ENCODE results near the gene DNAH2.

Gene DNAH2

GRCh38 chr17:7702776-7703175 lies 14.8 kb upstream of the DNAH2 start:
- TF ChIP-seq, protein P1, sequence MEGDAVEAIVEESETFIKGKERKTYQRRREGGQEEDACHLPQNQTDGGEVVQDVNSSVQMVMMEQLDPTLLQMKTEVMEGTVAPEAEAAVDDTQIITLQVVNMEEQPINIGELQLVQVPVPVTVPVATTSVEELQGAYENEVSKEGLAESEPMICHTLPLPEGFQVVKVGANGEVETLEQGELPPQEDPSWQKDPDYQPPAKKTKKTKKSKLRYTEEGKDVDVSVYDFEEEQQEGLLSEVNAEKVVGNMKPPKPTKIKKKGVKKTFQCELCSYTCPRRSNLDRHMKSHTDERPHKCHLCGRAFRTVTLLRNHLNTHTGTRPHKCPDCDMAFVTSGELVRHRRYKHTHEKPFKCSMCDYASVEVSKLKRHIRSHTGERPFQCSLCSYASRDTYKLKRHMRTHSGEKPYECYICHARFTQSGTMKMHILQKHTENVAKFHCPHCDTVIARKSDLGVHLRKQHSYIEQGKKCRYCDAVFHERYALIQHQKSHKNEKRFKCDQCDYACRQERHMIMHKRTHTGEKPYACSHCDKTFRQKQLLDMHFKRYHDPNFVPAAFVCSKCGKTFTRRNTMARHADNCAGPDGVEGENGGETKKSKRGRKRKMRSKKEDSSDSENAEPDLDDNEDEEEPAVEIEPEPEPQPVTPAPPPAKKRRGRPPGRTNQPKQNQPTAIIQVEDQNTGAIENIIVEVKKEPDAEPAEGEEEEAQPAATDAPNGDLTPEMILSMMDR (IDR thresholded peaks at IDR 0.05; ENCODE audit: low read depth, low read length), result no peak
- H3K4me3 ChIP-seq (replicated peaks in 1 of 2; ENCODE audit: low read depth in 2 of 2, low read length in 2 of 2), result no peak overlapping the region
- no peak for DNase-seq (ENCODE audit: low read depth in 2 of 2)

DNA sequence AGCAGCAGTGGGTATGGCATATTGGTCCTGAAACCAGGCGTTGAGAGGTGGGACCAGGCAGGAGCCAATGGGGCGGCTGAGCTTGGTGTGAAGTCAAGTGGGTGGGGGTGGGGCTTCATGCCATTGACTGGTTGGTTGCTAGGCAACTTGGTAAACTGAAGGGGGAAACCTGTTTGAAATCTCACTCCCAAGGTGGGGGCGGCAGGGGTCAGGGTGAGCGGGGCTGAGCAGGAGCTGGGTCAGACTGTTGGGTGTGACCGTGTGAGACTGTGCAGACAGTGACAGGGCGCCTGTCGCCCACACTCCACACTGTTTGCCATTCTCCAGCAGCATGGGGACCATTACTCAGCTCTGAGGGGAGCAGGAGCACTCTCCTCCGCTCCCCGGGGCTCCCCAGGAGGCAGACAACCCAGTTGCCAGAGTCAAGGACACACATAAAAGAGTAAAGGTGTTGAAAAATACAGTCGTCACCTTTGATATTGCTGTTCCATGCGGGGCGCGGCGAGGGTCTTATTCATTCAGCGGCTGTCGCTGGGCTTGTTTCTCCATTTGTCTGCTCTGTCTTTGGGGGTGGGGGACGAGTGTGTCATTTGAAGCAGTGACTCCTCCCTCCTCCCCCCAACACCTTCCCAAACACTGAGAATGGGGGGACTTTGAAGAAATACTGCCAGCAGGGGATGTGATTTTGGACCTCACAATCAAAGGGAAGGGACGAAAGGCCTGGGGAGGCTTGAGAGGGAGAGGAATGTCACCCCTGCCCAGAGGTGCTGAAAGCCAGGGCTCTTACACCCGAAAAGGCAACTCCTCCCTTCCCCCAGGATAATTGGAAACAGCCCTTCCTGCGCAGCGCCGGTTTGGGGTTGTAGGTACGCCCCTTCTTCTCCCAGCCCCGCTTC lies 13.7 kb upstream of the DNAH2 start:
- DNase-seq (ENCODE audit: low read depth in 2 of 2), result peak; percentile 33 to 70
- TF ChIP-seq, protein P1 (IDR thresholded peaks at IDR 0.05; ENCODE audit: low read depth, low read length), result no peak
- H3K4me3 ChIP-seq (replicated peaks in 1 of 2; ENCODE audit: low read depth in 2 of 2, low read length in 2 of 2), result no peak overlapping the region

- DNase-seq (ENCODE audit: low read depth in 2 of 2), result peak in 1 of 2 donors; percentile 61
- TF ChIP-seq, protein P1 (IDR thresholded peaks at IDR 0.05; ENCODE audit: low read depth, low read length), result no peak
Observed at GRCh38 chr17:7704601-7705268, 12.8 kb upstream of the DNAH2 start, which contains the start of gene EFNB3. Gene EFNB3, plus strand, starts transcription at chr17:7705202. Its CDS starts 397 bp downstream, at chr17:7705599.

GRCh38 chr17:7705269-7706255 lies 12.0 kb upstream of the DNAH2 start:
- peak overlapping the region; percentile 41 to 53 for H3K4me3 ChIP-seq (replicated peaks in 1 of 2; ENCODE audit: low read depth in 2 of 2, low read length in 2 of 2)
- TF ChIP-seq, protein P1 (IDR thresholded peaks at IDR 0.05; ENCODE audit: low read depth, low read length), result no peak

More at GRCh38 chr17:7704601-7705268, 12.8 kb upstream of the DNAH2 start, which contains the start of gene EFNB3:
- H3K4me3 ChIP-seq (replicated peaks in 1 of 2; ENCODE audit: low read depth in 2 of 2, low read length in 2 of 2), result peak within 1 kb of the TSS; percentile 41 to 53

GRCh38 chr17:7706631-7707354 lies 10.8 kb upstream of the DNAH2 start:
- H3K4me3 ChIP-seq (replicated peaks in 1 of 2; ENCODE audit: low read depth in 2 of 2, low read length in 2 of 2), result no peak overlapping the region
- TF ChIP-seq, protein P1 (IDR thresholded peaks at IDR 0.05; ENCODE audit: low read depth, low read length), result no peak
- no peak for DNase-seq (ENCODE audit: low read depth in 2 of 2)

More at GRCh38 chr17:7705269-7706255, 12.0 kb upstream of the DNAH2 start:
- no peak for DNase-seq (ENCODE audit: low read depth in 2 of 2)
